Neural progenitor cell (in vitro differentiated cells): ENCODE results near the gene B3GAT2.

Experiments used
- EZH2 ChIP-seq: fragments of 200-600 bp; sonication (generic); IDR thresholded peaks from 2 replicates; pipeline ENCODE4 v1.6.1; 2017; ENCODE audit warnings: antibody characterized with exemption, mild to moderate bottlenecking, moderate library complexity
- EZH2phosphoT487 ChIP-seq: fragments of 200-600 bp; sonication (generic); IDR thresholded peaks from 2 replicates; pipeline ENCODE4 v1.6.1; 2017; ENCODE audit warnings: antibody characterized with exemption
- TF ChIP-seq, protein P1 (sequence below): fragments of 200-600 bp; sonication (generic); IDR thresholded peaks from 2 replicates; pipeline ENCODE4 v1.5.1; 2017; ENCODE audit warnings: antibody characterized with exemption, mild to moderate bottlenecking

DNA sequence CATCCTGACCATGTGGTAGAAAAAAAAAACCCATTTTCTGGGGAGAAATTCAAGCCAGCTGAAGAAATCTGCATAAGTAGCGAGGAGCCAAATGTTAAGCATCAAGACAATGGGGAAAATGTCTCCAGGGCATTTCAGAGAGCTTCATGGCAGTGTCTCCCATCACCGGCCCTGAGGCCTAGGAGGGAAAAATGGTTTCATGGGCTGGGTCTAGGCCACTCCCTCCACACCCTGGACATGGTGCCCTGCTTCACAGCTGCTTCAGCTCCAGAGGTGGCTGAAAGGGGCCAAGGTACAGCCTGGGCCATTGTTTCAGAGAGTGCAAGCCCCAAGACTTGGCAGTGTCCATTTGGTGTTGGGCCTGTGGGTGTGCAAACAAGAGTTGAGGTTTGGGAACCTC is 34.4 kb upstream of the B3GAT2 start:
- TF ChIP-seq, protein P1, sequence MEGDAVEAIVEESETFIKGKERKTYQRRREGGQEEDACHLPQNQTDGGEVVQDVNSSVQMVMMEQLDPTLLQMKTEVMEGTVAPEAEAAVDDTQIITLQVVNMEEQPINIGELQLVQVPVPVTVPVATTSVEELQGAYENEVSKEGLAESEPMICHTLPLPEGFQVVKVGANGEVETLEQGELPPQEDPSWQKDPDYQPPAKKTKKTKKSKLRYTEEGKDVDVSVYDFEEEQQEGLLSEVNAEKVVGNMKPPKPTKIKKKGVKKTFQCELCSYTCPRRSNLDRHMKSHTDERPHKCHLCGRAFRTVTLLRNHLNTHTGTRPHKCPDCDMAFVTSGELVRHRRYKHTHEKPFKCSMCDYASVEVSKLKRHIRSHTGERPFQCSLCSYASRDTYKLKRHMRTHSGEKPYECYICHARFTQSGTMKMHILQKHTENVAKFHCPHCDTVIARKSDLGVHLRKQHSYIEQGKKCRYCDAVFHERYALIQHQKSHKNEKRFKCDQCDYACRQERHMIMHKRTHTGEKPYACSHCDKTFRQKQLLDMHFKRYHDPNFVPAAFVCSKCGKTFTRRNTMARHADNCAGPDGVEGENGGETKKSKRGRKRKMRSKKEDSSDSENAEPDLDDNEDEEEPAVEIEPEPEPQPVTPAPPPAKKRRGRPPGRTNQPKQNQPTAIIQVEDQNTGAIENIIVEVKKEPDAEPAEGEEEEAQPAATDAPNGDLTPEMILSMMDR: no peak
- TF ChIP-seq EZH2phosphoT487 (no peak), EZH2 (no peak)
